Urinary bladder (tissue), 4 donors: Measurements from ENCODE around the gene ANKRD6. TPM values are rescaled to one million over a fixed set of nuclear protein-coding genes. Genes with fewer than 3 reads are reported as not detected.
"Not testable (repeated sequence)": the region's sequence is repeated elsewhere in the genome, so short reads cannot be mapped to it uniquely, and the experiment has no call there.

Source experiments
- DNase-seq: peaks from one replicate; pipeline ENCODE4 v3.0.0-alpha.2; 2015; ENCODE audit errors: extremely low spot score
- H3K27ac ChIP-seq: one replicate; pipeline ENCODE4 v1.5.1; 2013; ENCODE audit warnings: low read depth, mild to moderate bottlenecking, moderate library complexity
- H3K36me3 ChIP-seq: one replicate; pipeline ENCODE4 v1.6.1; 2013; ENCODE audit warnings: mild to moderate bottlenecking, moderate library complexity; ENCODE audit not compliant: insufficient read depth
- H3K4me1 ChIP-seq: one replicate; pipeline ENCODE4 v1.6.1; 2013; ENCODE audit warnings: mild to moderate bottlenecking, moderate library complexity; ENCODE audit not compliant: insufficient read depth
- H3K4me3 ChIP-seq: one replicate; pipeline ENCODE4 v1.5.1; 2013; ENCODE audit warnings: low read depth, low read length
- WGBS: extraction: QIAGEN DNeasy Blood & Tissue Kit; methylation state at CpG from one replicate; pipeline ENCODE4 v1.1.7; 2013; 5-methylcytosine and 5-hydroxymethylcytosine counted together
- polyA plus RNA-seq: library from polyadenylated mRNA; stranded (reverse); fragments of 200-250 nt; gene quantifications from one replicate; pipeline ENCODE4 v1.2.3, GENCODE V29; 2013
- total RNA-seq: library from RNA; depleted of rRNA; stranded (reverse); fragments of >200 nt; gene quantifications from one replicate; pipeline ENCODE4 v1.2.3, GENCODE V29; 2014
- donor health status: healthy with polysubstance abuse.
- donor health status: healthy.

The ANKRD6 gene
- total RNA-seq (29.2 TPM), polyA plus RNA-seq (7.5 TPM)

DNA sequence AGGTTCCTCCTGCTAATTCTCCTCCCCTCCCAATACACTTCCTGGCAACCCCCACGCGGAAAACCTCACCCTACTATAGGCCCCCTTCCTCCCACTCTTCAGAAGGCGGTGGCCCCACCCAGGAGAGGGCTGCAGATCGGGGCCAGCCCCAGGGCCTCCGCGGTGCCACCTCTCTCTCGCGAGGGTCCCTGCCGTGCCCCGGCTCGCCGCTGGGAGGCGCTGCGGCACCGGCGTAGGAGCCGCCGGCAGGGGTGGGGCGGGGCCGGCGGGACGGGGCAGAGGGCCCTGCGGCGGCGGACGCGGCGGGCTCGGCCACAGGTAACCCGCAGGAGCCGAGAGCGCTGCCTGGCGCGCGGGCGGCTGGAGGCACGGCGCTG is at the start of gene ANKRD6:
Gene ANKRD6, plus strand, starts transcription at position 278 of the 377 bp plus-strand sequence. CDS start 133,825 bp downstream, outside the sequence.
- Histone ChIP-seq H3K27ac (no peak within 1 kb of the TSS), H3K4me3 (peak within 1 kb of the TSS; percentile 77), H3K4me1 (no peaks in the 10 kb centered on the region), H3K36me3 (no peaks in the 10 kb centered on the region)
- no peak for DNase-seq
- WGBS, result under 1% methylated on average over 38 of the region's 38 CpGs

DNA sequence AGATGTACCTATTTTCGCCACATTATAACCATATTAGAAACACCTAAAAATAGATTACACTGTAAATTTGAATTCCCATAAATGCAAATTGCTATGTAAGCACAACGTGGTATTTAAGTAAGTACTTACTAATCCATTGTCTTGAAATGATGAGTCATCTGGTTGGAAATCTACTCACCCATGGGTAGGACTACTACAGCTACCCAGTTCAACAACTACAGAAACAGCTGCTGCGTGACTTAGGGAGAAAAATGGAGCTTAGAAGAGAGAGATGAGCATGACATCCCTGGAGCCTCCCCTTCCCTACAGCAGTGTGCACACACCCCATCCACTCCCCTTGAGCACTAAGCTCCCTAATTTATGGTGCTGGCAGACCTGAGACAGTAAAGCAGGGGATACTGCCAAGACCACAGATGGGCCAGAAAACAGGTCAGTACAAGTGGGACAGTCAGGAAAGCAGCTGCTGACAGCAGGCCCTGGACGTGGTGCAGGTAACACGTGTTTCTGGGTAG is 47.7 kb upstream of the ANKRD6 start:
- Histone ChIP-seq H3K4me1 (peaks cover 1% of the 10 kb centered on the region), H3K36me3 (no peaks in the 10 kb centered on the region), H3K4me3 (no peak overlapping the region), H3K27ac (no peak overlapping the region)
- 40% methylated on average over 5 of the region's 5 CpGs for WGBS
- DNase-seq, result no peak

DNA sequence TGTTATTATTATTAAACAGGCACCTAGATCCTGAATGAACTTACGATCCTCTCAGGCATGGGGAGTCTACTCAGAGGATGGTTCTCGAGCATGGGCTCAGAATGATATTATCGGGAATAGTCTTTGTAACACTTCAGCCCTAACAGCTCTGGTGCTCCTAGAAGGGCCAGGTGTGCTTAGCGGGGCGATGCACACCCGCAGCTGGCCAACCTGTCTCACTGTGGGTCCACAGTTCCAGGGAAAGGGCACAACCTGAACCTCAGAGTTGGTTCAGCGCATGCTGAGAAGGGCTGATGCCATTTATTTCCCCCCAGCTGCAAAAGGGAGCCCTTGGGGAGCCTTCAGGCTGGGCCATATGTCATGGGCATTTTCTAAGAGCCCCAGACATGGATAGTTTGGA is 47.1 kb upstream of the ANKRD6 start:
- no peak for DNase-seq
- no peaks in the 10 kb centered on the region for H3K36me3 ChIP-seq
- peaks cover 1% of the 10 kb centered on the region for H3K4me1 ChIP-seq
- WGBS, result 88% methylated on average over 7 of the region's 7 CpGs
- H3K27ac ChIP-seq, result no peak overlapping the region
- H3K4me3 ChIP-seq, result no peak overlapping the region

DNA sequence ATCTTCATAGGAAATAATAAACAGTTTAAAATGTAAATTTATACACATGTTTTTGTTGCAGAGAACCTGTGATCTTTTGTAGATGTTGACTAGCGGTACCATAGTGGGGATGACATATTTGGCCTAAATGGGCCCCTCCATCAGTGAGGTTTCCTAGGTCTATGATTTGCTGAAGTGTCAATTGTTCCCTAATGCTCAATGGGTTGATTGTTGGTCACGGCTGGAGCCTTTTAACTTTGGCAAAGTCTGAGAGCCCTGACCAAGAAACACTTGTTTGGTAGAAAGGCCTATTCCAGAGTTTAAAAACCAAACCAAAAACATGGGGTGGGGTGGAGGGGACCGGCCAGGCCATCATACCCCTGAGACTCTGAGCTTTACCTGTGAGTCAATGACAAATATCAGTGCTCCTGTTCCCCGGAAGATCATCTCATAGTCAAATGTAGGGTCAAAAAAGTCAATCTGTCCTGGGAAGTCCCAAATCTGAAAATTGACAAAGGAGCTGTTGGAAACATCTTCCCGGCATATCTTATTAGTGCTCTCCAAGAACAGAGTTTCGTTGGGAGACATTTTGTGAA is 45.9 kb upstream of the ANKRD6 start:
- Histone ChIP-seq H3K4me1 (peaks cover 1% of the 10 kb centered on the region), H3K4me3 (no peak overlapping the region), H3K36me3 (no peaks in the 10 kb centered on the region), H3K27ac (no peak overlapping the region)
- 95% methylated on average over 6 of the region's 6 CpGs for WGBS
- no peak for DNase-seq

DNA sequence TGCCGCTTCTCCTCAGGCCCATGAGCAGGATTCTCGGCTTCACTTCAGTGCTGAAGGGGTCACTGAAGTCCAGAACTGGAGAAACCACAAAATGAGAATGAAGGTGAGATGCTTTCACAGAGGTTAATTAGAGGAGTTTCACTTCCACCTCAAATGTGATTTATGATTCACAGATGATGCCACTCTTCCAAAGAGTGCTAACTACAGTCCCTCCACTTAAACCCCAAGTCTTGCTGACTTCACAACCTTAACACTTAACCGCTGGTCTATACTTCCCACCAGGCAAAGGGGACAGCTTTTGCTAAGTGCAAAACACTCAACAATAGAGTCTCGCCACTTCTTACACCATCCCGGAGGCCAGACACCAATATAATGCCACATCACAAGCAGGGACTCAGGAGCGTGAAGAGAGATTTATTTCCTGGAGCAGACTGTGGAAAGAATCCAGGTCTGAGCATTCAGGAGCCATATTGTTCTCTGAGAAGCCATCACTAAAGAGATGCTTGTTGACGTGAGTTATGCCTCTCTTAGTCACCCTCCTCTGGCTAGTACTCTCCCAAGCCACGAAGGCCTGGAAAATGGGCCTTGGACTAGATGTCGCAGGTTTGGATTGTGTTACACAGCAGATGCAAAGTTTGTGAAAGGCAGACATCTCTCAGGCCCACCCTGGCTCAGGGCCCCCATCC is 45.3 kb upstream of the ANKRD6 start:
- Histone ChIP-seq H3K27ac (no peak overlapping the region), H3K36me3 (no peaks in the 10 kb centered on the region), H3K4me1 (peaks cover 1% of the 10 kb centered on the region), H3K4me3 (no peak overlapping the region)
- DNase-seq, result no peak
- WGBS, result 91% methylated on average over 9 of the region's 9 CpGs

DNA sequence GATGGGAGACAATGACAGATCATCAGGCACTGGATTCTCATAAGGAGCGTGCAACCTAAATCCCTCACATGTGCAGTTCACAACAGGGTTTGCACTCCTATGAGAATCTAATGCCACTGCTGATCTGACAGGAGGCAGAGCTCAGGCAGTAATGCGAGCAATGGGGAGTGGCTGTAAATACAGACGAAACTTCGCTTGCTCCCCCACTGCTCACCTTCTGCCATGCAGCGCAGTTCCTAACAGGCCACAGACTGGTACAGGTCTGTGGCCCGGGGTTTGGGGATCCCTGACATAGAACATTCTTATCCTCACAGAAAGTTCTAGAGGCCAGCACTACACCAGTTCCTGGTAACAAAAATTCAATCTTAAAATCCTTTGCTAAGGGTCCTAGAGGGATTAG is 44.1 kb upstream of the ANKRD6 start:
- 90% methylated on average over 6 of the region's 6 CpGs for WGBS
- Histone ChIP-seq H3K4me3 (no peak overlapping the region), H3K27ac (no peak overlapping the region), H3K36me3 (no peaks in the 10 kb centered on the region), H3K4me1 (peaks cover 1% of the 10 kb centered on the region)
- DNase-seq, result no peak

DNA sequence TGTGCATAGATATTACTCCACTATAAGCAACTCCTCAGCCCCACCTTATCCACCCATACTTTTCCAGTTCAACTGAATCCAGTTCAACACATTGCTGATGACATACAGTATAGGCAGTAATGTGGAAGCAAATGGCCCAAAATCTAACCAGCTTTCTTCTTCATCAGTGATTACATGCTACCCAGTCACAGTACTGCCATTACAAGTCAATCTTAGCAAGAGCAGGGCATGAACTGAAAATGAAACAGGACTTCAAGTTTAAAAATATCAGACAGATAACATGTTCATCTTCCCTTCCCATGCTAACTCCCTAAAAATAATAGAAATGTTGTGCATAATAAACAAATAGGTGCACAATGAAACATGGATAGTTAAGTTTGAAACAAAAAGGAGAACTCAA is 40.1 kb upstream of the ANKRD6 start:
- H3K4me3 ChIP-seq, result no peak overlapping the region
- no peaks in the 10 kb centered on the region for H3K4me1 ChIP-seq
- no peaks in the 10 kb centered on the region for H3K36me3 ChIP-seq
- H3K27ac ChIP-seq, result no peak overlapping the region
- DNase-seq, result no peak

DNA sequence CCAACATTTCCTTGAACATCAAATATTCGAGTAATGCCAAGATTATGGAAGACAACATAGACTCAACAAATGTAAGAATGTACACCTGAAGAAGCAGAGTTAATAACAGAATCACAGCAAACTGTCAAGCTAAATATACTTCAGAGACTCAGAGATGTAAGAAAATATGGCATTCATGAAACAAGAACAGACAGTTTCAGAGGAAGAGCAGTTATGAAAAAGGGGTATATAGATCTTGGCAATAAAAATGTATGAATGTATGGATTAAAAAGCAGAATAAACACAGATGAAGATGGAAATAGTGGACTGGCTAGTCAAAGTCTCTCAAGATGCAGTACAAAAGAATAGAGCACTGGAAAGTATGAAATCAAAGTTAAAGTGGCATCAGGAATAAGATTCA is 39.3 kb upstream of the ANKRD6 start:
- 92% methylated on average over 1 of the region's 1 CpG for whole genome bisulfite sequencing
- H3K4me1 ChIP-seq, result no peaks in the 10 kb centered on the region
- no peak for DNase-seq
- H3K36me3 ChIP-seq, result no peaks in the 10 kb centered on the region
- no peak overlapping the region for H3K27ac ChIP-seq
- H3K4me3 ChIP-seq, result no peak overlapping the region

DNA sequence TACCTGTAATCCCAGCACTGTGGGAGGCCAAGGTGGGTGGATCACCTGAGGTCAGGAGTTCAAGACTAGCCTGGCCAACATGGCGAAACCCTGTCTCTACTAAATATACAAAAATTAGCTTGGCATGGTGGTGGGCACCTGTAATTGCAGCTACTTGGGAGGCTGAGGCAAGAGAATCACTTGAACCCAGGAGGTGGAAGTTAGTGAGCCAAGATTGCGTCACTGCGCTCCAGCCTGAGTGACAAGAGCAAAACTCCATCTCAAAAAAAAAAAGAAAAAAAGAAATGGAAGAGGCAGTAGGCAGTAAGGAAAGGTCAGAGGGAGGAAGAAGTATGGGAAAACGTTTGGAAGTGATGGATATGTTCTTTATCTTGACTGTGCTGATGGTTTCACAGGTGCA is 35.1 kb upstream of the ANKRD6 start:
- not testable (repeated sequence) for H3K36me3 ChIP-seq, DNase-seq, H3K4me3 ChIP-seq, H3K27ac ChIP-seq, H3K4me1 ChIP-seq
- WGBS, result 81% methylated on average over 4 of the region's 4 CpGs

DNA sequence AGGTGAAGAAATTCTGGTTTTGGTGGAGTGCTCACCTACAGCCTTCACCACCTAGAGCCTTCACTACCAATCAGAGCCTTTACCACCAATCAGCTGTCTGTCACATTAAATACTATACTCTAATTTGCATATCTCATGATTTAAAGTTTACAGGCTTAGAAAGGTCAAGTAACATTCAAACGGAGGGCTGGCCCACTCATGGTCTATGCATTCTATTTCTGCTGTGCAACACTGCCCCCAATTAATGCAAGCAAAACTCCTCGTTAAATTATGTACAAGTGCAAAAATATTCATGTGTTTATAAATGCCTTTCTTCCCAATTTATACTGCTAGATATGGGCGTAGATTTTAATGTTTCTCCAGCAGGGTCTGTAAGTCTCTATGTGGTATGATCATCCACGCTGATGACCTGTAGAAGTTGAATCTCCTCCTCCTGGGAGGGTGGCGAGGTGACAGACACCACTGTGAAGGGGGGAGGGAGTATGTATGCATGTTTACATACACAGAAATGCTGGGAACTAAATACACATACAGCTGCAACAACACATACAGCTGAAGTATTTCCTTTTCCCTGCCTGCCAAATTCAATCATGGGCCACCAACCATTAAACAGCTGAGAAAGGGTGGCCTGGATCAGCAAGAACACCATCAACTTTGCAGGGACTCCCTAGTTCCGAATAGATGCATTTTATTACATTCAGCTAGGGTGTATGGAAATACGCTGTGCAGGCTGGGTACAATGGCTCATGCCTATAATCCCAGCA is 34.0 kb upstream of the ANKRD6 start:
- WGBS, result 82% methylated on average over 7 of the region's 7 CpGs
- no peaks in the 10 kb centered on the region for H3K36me3 ChIP-seq

DNA sequence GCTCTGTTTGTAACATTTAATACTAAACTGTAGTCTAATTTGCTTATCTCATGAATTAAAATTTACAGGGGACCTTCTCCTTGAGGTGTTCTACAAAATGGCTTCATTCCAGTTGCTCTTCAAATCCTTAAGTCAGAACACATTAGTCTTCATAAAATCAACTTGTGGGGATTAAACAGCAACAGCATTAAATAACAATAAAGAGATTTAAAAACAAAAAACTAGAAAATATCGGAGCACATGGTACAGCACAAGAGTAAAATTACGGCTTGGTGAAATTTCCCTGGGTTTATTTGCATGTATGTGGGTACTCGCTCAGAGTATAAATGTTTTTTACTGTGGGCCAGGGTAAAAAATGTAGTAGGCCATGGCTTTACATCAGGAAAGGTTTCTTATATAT is 32.9 kb upstream of the ANKRD6 start:
- Histone ChIP-seq H3K27ac (no peak overlapping the region), H3K36me3 (no peaks in the 10 kb centered on the region), H3K4me1 (no peaks in the 10 kb centered on the region), H3K4me3 (no peak overlapping the region)
- WGBS, result 96% methylated on average over 3 of the region's 3 CpGs
- no peak for DNase-seq

More for the DNA sequence above, 34.0 kb upstream of the ANKRD6 start:
- Histone ChIP-seq H3K4me1 (no peaks in the 10 kb centered on the region), H3K27ac (no peak overlapping the region), H3K4me3 (no peak overlapping the region)
- no peak for DNase-seq

DNA sequence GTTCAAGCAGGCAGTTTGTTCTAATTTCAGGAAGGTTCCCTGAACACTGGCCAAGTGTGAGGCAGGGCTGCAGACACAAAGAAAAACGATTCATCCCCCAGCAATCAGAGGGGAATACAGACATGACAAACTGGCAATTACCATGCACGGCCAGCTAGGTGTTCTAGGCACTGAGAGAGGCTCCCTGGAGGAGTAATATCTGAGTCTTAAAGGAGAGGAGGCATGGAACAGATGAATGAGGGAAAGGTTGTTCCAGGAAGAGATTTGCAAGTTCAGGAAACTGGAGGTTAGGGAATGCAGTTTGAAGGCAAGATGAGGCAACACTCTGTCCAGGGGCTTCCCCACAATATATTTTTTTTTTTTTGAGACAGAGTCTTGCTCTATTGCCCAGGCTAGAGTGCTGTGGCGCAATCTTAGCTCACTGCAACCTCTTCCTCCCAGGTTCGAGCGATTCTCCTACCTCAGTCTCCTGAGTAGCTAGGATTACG is 32.0 kb upstream of the ANKRD6 start:
- H3K36me3 ChIP-seq, result no peaks in the 10 kb centered on the region
- no peaks in the 10 kb centered on the region for H3K4me1 ChIP-seq
- H3K4me3 ChIP-seq, result no peak overlapping the region
- WGBS, result 75% methylated on average over 6 of the region's 6 CpGs
- DNase-seq, result no peak
- H3K27ac ChIP-seq, result no peak overlapping the region

DNA sequence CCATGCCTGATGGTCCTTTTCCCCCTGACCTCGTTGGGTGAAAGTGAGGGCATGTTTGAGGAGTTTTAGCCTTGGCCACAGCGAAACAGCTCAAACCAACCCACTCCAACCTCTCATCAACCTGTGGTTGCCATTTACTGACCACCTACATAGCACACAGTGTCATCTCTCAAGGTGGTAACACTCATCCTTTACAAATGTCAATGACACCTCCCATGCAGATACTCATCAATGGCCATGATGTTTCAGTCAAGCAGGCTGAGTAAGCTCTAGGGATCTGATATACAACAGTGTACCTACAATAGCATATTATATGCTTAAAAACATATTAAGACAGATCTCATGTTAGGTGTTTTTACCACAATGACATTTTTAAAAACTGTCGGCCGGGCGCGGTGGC is 30.2 kb upstream of the ANKRD6 start:
- WGBS, result 94% methylated on average over 6 of the region's 6 CpGs
- H3K27ac ChIP-seq, result no peak overlapping the region
- DNase-seq, result no peak
- no peaks in the 10 kb centered on the region for H3K36me3 ChIP-seq
- no peaks in the 10 kb centered on the region for H3K4me1 ChIP-seq
- no peak overlapping the region for H3K4me3 ChIP-seq

DNA sequence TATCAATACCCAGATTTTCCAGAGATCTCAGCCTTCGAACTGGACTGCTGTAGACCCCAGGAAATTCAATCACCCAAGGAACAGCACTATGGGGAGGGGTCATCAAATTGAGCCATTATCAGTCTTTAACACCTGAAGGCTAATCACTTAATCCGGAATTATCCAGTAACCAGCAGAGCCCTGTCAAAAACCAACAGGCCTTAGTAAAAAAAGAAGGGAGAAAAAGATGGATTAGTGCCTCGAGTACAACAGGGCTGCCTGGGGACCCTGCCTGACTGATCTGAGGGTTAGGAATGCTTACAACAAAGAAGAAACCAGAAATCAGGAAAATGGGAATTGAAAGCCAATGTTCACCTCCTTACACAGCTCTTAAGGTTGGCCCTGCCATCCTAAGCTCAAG is 28.4 kb upstream of the ANKRD6 start:
- H3K4me3 ChIP-seq, result no peak overlapping the region
- H3K27ac ChIP-seq, result no peak overlapping the region
- H3K4me1 ChIP-seq, result no peaks in the 10 kb centered on the region
- WGBS, result 73% methylated on average over 3 of the region's 3 CpGs
- no peak for DNase-seq
- no peaks in the 10 kb centered on the region for H3K36me3 ChIP-seq
